A549 (cell line): Measurements from ENCODE around the gene TGM4. TPM values are rescaled to one million over a fixed set of nuclear protein-coding genes. Genes with fewer than 3 reads are reported as not detected.

Experiments
- ATAC-seq, 2 experiments: fragments of 200-7000 bp in 1 of 2; fragments of >200 bp in 1 of 2; cut with Nextera tagmentation in 1 of 2; cut with Tn5 transposase in 1 of 2; 3 replicates each; pipeline versions ENCODE4 v1.8.0 to v1.9.1; 2018 to 2020; ENCODE audit warnings: mild to moderate bottlenecking in 1 of 2, moderate library complexity in 1 of 2
- CTCF ChIA-PET: fragments of 300-600 bp; sonication (Branson Sonifier 250); formaldehyde crosslinking; extraction: SDS; loops from one replicate; lab custom pipeline; 2021; ENCODE audit warnings: antibody characterized with exemption, inconsistent platforms; lab: Yijun Ruan, JAX
- POLR2A ChIA-PET: fragments of 350-600 bp; formaldehyde crosslinking; extraction: SDS; loops from one replicate; lab custom pipeline; 2021; ENCODE audit warnings: antibody characterized with exemption, inconsistent platforms; lab: Yijun Ruan, JAX
- DNase-seq, 2 experiments: peaks; one replicate each; pipeline versions ENCODE4 v3.0.0 to v3.0.0-alpha.2; 2011 to 2016; ENCODE audit warnings: low read depth in 1 of 2, low spot score in 1 of 2
- FAIRE-seq: peaks from 2 replicates; lab custom pipeline; 2011; peaks lifted over from hg19 to GRCh38; lab: Jason Lieb, UNC
- H3K27ac ChIP-seq, 2 experiments: fragments of >200 bp; sonication (Bioruptor Twin); formaldehyde crosslinking; 3 replicates each; pipeline ENCODE4 v1.5.1; 2016 to 2017
- H3K4me1 ChIP-seq: fragments of >200 bp; sonication (Bioruptor Twin); formaldehyde crosslinking; 3 replicates; pipeline ENCODE4 v1.6.1; 2016
- H3K4me2 ChIP-seq: fragments of >200 bp; sonication (Bioruptor Twin); formaldehyde crosslinking; 3 replicates; pipeline ENCODE4 v1.6.1; 2016
- H3K4me3 ChIP-seq: fragments of >200 bp; sonication (Bioruptor Twin); formaldehyde crosslinking; 3 replicates; pipeline ENCODE4 v1.5.1; 2016
- H3K9me3 ChIP-seq: fragments of >200 bp; sonication (Bioruptor Twin); formaldehyde crosslinking; 3 replicates; pipeline ENCODE4 v1.6.1; 2016
- ATOH8 ChIP-seq: fragments of 250-450 bp; sonication (Bioruptor Pico); IDR thresholded peaks from 2 replicates; pipeline ENCODE4 v1.5.0; 2020; ENCODE audit warnings: low read depth, mild to moderate bottlenecking, moderate library complexity
- BCL3 ChIP-seq: fragments of >200 bp; sonication (Bioruptor Twin); formaldehyde crosslinking; IDR thresholded peaks from 3 replicates; pipeline ENCODE4 v1.6.1; 2016
- BHLHE40 ChIP-seq: IDR thresholded peaks from 2 replicates; pipeline ENCODE4 v1.6.1; 2012; ENCODE audit warnings: low read depth, low read length, inconsistent platforms
- EHMT2 ChIP-seq: fragments of 200-600 bp; sonication (generic); IDR thresholded peaks from 2 replicates; pipeline ENCODE4 v1.6.1; 2016; ENCODE audit warnings: antibody characterized with exemption, low read depth, mild to moderate bottlenecking, moderate library complexity
- FOSL2 ChIP-seq, 2 experiments: fragments of 450-650 bp in 1 of 2; fragments of >200 bp in 1 of 2; sonication (Bioruptor Twin) in 1 of 2; formaldehyde crosslinking; IDR thresholded peaks; 2 replicates each; pipeline versions ENCODE4 v1.5.0 to v1.6.1; 2016 to 2020; ENCODE audit warnings: mild to moderate bottlenecking in 1 of 2, moderate library complexity in 1 of 2
- HDAC2 ChIP-seq: fragments of 200-600 bp; sonication (generic); IDR thresholded peaks from 2 replicates; pipeline ENCODE4 v1.6.1; 2016
- HES2 ChIP-seq: fragments of >200 bp; sonication (Bioruptor Twin); formaldehyde crosslinking; IDR thresholded peaks from 2 replicates; pipeline ENCODE4 v1.6.1; 2016
- HOXB13 ChIP-seq: fragments of 250-450 bp; sonication (Bioruptor Pico); IDR thresholded peaks from 2 replicates; pipeline ENCODE4 v1.5.0; 2020; ENCODE audit warnings: low read depth, mild to moderate bottlenecking, moderate library complexity
- HOXB5 ChIP-seq: fragments of 250-450 bp; sonication (Bioruptor Pico); IDR thresholded peaks from 2 replicates; pipeline ENCODE4 v1.5.0; 2020; ENCODE audit warnings: mild to moderate bottlenecking, moderate library complexity
- JUN ChIP-seq, 2 experiments: fragments of >200 bp; sonication (Bioruptor Twin); formaldehyde crosslinking; IDR thresholded peaks; 2 replicates in 1 of 2; 3 replicates in 1 of 2; pipeline ENCODE4 v1.6.1; 2016 to 2017
- MAX ChIP-seq: IDR thresholded peaks from 2 replicates; pipeline ENCODE4 v1.6.1; 2012
- MAZ ChIP-seq: fragments of 150-350 bp; IDR thresholded peaks from 2 replicates; pipeline ENCODE4 v1.6.1; 2014; ENCODE audit warnings: antibody characterized with exemption, low read depth, low read length, borderline replicate concordance
- PHF8 ChIP-seq: fragments of 200-600 bp; sonication (generic); IDR thresholded peaks from 2 replicates; pipeline ENCODE4 v1.6.1; 2016; ENCODE audit warnings: low read depth, mild to moderate bottlenecking, antibody characterized with exemption, moderate library complexity, borderline replicate concordance
- POLR2A ChIP-seq: IDR thresholded peaks from 2 replicates; pipeline ENCODE4 v1.6.1; 2012; ENCODE audit warnings: mild to moderate bottlenecking, low read length
- RAD21 ChIP-seq, 2 experiments: fragments of >200 bp in 1 of 2; sonication (Bioruptor Twin) in 1 of 2; formaldehyde crosslinking in 1 of 2; IDR thresholded peaks in 1 of 2; conservative IDR thresholded peaks in 1 of 2; 2 replicates in 1 of 2; 3 replicates in 1 of 2; pipeline ENCODE4 v1.6.1; 2012 to 2018; ENCODE audit warnings: inconsistent platforms in 1 of 2
- RFX5 ChIP-seq: fragments of 450-650 bp; IDR thresholded peaks from 2 replicates; pipeline ENCODE4 v1.7.1; 2014; ENCODE audit warnings: antibody characterized with exemption, mild to moderate bottlenecking, moderate library complexity
- RNF2 ChIP-seq: fragments of 200-600 bp; sonication (generic); IDR thresholded peaks from 2 replicates; pipeline ENCODE4 v1.6.1; 2016; ENCODE audit warnings: low read depth, mild to moderate bottlenecking, antibody characterized with exemption, moderate library complexity, borderline replicate concordance
- SREBF2 ChIP-seq: fragments of 450-650 bp; IDR thresholded peaks from 2 replicates; pipeline ENCODE4 v1.6.1; 2014; ENCODE audit warnings: mild to moderate bottlenecking, moderate library complexity
- TFCP2L1 ChIP-seq: fragments of 250-450 bp; sonication (Bioruptor Pico); IDR thresholded peaks from 2 replicates; pipeline ENCODE4 v1.5.0; 2021; ENCODE audit warnings: mild to moderate bottlenecking
- ZC3H11A ChIP-seq: fragments of 450-650 bp; IDR thresholded peaks from 2 replicates; pipeline ENCODE4 v1.6.1; 2014; ENCODE audit warnings: antibody characterized with exemption, mild to moderate bottlenecking
- ZSCAN20 ChIP-seq: fragments of 250-450 bp; sonication (Bioruptor Pico); IDR thresholded peaks from 2 replicates; pipeline ENCODE4 v1.8.0; 2022; ENCODE audit warnings: mild to moderate bottlenecking, moderate library complexity
- WGBS: methylation state at CpG from one replicate; pipeline ENCODE4 v1.1.6; 2017; ENCODE audit errors: missing lambda C conversion rate; 5-methylcytosine and 5-hydroxymethylcytosine counted together
- polyA plus RNA-seq, 4 experiments: library from polyadenylated mRNA; depleted of rRNA in 3 of 4; stranded (reverse); fragments of >200 nt; fragmentation: RNase III in 1 of 4; extraction: RNeasy Plus Mini Kit Qiagen cat#74134 plus additional on column Dnase treatment in 1 of 4; gene quantifications; 2 replicates in 3 of 4; 3 replicates in 1 of 4; pipeline ENCODE4 v1.2.3, GENCODE V29; 2011 to 2017

TGM4 gene
- polyA plus RNA-seq, 2 of the 4 experiments (the other 2 are of a cell fraction), result 0.01 TPM; not detected in 1

GRCh38 chr3:44955917-44956316 lies 81.5 kb downstream of the TGM4 start:
- 100% methylated on average over 1 of the region's 1 CpG for WGBS
- Histone ChIP-seq H3K4me1 (no peaks in the 10 kb centered on the region), H3K9me3 (no peaks in the 10 kb centered on the region), H3K27ac (no peak overlapping the region), H3K4me3 (no peak overlapping the region), H3K4me2 (no peak overlapping the region)
- ChIA-PET CTCF (no interaction called here), POLR2A (no interaction called here)
- TF ChIP-seq MAX, result no peak
- TF ChIP-seq MAZ, result no peak
- no peak for TF ChIP-seq ATOH8 (CRISPR knock-in tag)
- TF ChIP-seq SREBF2, result no peak
- TF ChIP-seq EHMT2, result no peak
- TF ChIP-seq RFX5, result no peak
- no peak for TF ChIP-seq BHLHE40
- no peak for TF ChIP-seq HOXB5
- no peak for DNase-seq
- FAIRE-seq, result no peak
- ATAC-seq, result no peak

- no peaks in the 10 kb centered on the region for H3K4me1 ChIP-seq
- no peak for ATAC-seq
- CTCF ChIA-PET, result no interaction called here
Observed at GRCh38 chr3:44957986-44958385, 83.6 kb downstream of the TGM4 start.

GRCh38 chr3:44958386-44958785 lies 84.0 kb downstream of the TGM4 start:
- H3K27ac ChIP-seq, result no peak overlapping the region
- DNase-seq (no peak), FAIRE-seq (no peak), ATAC-seq (no peak)
- no peaks in the 10 kb centered on the region for H3K9me3 ChIP-seq
- no peak overlapping the region for H3K4me2 ChIP-seq
- H3K4me3 ChIP-seq, result no peak overlapping the region
- WGBS, result 91% methylated on average over 7 of the region's 7 CpGs
- no peaks in the 10 kb centered on the region for H3K4me1 ChIP-seq
- POLR2A ChIA-PET, result no interaction called here
- CTCF ChIA-PET, result no interaction called here
- TF ChIP-seq ZSCAN20 (CRISPR knock-in tag) (no peak), HOXB5 (no peak), TFCP2L1 (CRISPR knock-in tag) (no peak), JUN (IDR thresholded peaks at IDR 0.05) (no peak)

More at GRCh38 chr3:44957986-44958385, 83.6 kb downstream of the TGM4 start:
- DNase-seq (no peak), FAIRE-seq (no peak)
- POLR2A ChIA-PET, result interaction anchor here (0.9 kb wide), 1 partner anchor 18 kb away, joined by 3 read pairs; the partner anchor contains the start of genes EXOSC7 and ZDHHC3
- no peaks in the 10 kb centered on the region for H3K9me3 ChIP-seq
- 97% methylated on average over 4 of the region's 4 CpGs for WGBS
- no peak overlapping the region for H3K4me3 ChIP-seq
- no peak overlapping the region for H3K4me2 ChIP-seq
- TF ChIP-seq JUN (IDR thresholded peaks at IDR 0.05), result no peak
- no peak for TF ChIP-seq RAD21 (conservative IDR thresholded peaks at IDR 0.05 in 1 of 2, IDR thresholded peaks at IDR 0.05 in 1 of 2)
- no peak for TF ChIP-seq BHLHE40
- TF ChIP-seq BCL3, result no peak
- TF ChIP-seq PHF8, result no peak
- TF ChIP-seq HDAC2, result no peak
- TF ChIP-seq MAX, result no peak
- TF ChIP-seq ZC3H11A, result no peak
- no peak for TF ChIP-seq RFX5
- no peak for TF ChIP-seq POLR2A
- no peak for TF ChIP-seq FOSL2 (IDR thresholded peaks at IDR 0.05)
- TF ChIP-seq FOSL2 (CRISPR knock-in tag; IDR thresholded peaks at IDR 0.05), result no peak
- no peak for TF ChIP-seq HOXB13 (CRISPR knock-in tag)
- TF ChIP-seq HES2, result no peak
- TF ChIP-seq RNF2, result no peak
- H3K27ac ChIP-seq, result no peak overlapping the region
